ENCODE measurements around the gene TCN2. TPM values are rescaled to one million over a fixed set of nuclear protein-coding genes. Genes with fewer than 3 reads are reported as not detected.
"Not testable (repeated sequence)": the region's sequence is repeated elsewhere in the genome, so short reads cannot be mapped to it uniquely, and the experiment has no call there.

The TCN2 gene
- total RNA-seq, 4 donors from 2014 or later, result 38.2 to 56.1 (median 43.8) TPM

DNA sequence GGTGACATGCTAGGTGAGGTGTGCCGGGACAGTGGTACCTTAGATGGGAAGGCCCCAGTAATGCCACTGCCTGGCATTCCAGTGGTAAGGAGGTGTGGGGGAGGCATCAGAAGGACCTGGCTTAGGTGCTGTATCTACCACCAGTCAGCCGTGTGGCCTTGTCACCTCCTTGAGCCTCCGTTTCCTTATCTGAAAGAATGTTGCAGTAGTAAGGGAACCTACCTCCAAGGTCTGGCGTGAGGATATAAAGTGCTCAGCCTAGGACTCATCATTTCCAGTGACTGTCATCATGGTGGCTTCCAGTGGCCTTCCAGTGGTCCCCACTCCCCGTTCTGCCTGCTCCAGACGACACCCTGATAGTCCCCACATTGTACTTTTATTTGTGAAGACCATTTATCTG is 67.5 kb downstream of the TCN2 start:
- Histone ChIP-seq H3K36me3 (no peaks in the 10 kb centered on the region), H3K4me3 (no peak overlapping the region), H3K4me1 (peaks cover 0 to 7% (median 0%) of the 10 kb centered on the region in 4 donors), H3K27ac (no peak overlapping the region), H3K9me3 (no peaks in the 10 kb centered on the region), H3K27me3 (no peaks in the 10 kb centered on the region)
- 79 to 93% methylated on average over 6 of the region's 6 CpGs for WGBS, 2 donors
- no peak for DNase-seq (ENCODE audit: low spot score in 2 of 2)
- TF ChIP-seq POLR2A (IDR thresholded peaks at IDR 0.05), result no peak
- TF ChIP-seq, protein P1, sequence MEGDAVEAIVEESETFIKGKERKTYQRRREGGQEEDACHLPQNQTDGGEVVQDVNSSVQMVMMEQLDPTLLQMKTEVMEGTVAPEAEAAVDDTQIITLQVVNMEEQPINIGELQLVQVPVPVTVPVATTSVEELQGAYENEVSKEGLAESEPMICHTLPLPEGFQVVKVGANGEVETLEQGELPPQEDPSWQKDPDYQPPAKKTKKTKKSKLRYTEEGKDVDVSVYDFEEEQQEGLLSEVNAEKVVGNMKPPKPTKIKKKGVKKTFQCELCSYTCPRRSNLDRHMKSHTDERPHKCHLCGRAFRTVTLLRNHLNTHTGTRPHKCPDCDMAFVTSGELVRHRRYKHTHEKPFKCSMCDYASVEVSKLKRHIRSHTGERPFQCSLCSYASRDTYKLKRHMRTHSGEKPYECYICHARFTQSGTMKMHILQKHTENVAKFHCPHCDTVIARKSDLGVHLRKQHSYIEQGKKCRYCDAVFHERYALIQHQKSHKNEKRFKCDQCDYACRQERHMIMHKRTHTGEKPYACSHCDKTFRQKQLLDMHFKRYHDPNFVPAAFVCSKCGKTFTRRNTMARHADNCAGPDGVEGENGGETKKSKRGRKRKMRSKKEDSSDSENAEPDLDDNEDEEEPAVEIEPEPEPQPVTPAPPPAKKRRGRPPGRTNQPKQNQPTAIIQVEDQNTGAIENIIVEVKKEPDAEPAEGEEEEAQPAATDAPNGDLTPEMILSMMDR (IDR thresholded peaks at IDR 0.05), result no peak
- no peak for TF ChIP-seq EP300 (IDR thresholded peaks at IDR 0.05)

DNA sequence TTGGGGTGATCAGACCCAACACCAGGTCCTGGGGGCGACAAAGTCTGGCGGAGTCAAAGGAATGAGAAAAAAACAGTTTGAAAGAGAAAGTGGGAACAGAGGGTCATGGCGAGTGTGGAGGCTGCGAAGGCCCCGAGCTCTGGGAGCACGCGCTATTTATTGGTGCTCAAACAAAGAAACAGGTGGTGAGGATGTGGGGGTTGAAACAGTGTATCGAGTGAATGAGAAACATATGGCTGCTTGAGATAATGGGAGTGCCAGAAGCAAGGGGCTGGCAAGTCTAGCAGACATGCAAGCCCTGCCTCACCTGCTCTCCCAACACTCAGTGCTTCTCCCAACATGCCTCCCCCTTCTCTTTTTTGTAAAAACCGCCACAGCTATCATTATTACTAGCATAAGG is 68.5 kb downstream of the TCN2 start:
- H3K36me3 ChIP-seq, result no peaks in the 10 kb centered on the region

DNA sequence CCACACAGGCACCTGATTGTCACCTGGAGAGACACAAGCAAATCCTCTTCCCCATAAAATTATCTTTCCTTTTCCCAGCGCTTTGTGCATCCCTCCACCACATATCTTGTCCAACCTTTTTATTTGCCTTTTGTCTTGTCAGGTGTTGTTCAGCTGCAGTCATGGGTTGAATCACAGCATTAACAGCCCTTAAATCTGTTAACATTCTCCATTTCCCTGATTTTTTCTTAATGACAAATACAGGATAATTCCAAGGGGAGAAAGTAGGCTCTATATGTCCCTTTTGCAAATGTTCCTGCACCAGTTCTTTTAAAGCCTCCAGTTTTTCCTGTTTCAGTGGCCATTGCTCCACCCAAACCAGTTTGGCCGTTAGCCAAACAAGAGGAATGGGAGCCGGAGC is 69.6 kb downstream of the TCN2 start:
- DNase-seq (ENCODE audit: low spot score in 2 of 2); H3K4me3 ChIP-seq; H3K9me3 ChIP-seq; H3K4me1 ChIP-seq; H3K36me3 ChIP-seq; H3K27me3 ChIP-seq; H3K27ac ChIP-seq: not testable (repeated sequence)
- WGBS, 2 donors, result 72 to 80% methylated on average over 3 of the region's 3 CpGs

More for the DNA sequence above, 68.5 kb downstream of the TCN2 start:
- peaks cover 0 to 10% (median 0%) of the 10 kb centered on the region in 4 donors for H3K4me1 ChIP-seq
- DNase-seq (ENCODE audit: low spot score in 2 of 2), result no peak
- H3K9me3 ChIP-seq, result no peaks in the 10 kb centered on the region
- H3K27me3 ChIP-seq, result no peaks in the 10 kb centered on the region
- no peak for TF ChIP-seq POLR2A (IDR thresholded peaks at IDR 0.05)
- TF ChIP-seq, protein P1 (IDR thresholded peaks at IDR 0.05), result no peak
- TF ChIP-seq EP300 (IDR thresholded peaks at IDR 0.05), result no peak
- 63 to 64% methylated on average over 9 of the region's 9 CpGs for WGBS, 2 donors
- H3K4me3 ChIP-seq, result no peak overlapping the region
- H3K27ac ChIP-seq, result no peak overlapping the region

Other genes with a start within 250 kb of the TCN2 start
- gene RNF215, start 219.8 kb upstream of the TCN2 start, total RNA-seq, result 10 to 100 TPM; 19.9 to 42.4 (median 25.2) TPM
- 10 to 100 TPM; 10.0 to 29.1 (median 12.4) TPM for gene SEC14L2, start 210.2 kb upstream of the TCN2 start, total RNA-seq
- gene MTFP1, start 181.4 kb upstream of the TCN2 start, total RNA-seq, result 10 to 100 TPM in 2 of 4 donors, 1 to 10 TPM in 2; 2.2 to 12.7 (median 7.3) TPM
- not detected for gene SEC14L3, start 135.2 kb upstream of the TCN2 start, total RNA-seq
- gene SEC14L4, start 101.5 kb upstream of the TCN2 start, total RNA-seq, result under 1 TPM in 1 of 4 donors, not detected in 3; 0.30 TPM
- 1 to 10 TPM in 1 of 4 donors, under 1 TPM in 3; 0.21 to 3.3 (median 0.94) TPM for gene SEC14L6, start 60.4 kb upstream of the TCN2 start, total RNA-seq
- gene GAL3ST1, start 32.5 kb upstream of the TCN2 start, total RNA-seq, result 10 to 100 TPM; 17.4 to 22.2 (median 18.8) TPM
- gene PES1, start 15.3 kb upstream of the TCN2 start, total RNA-seq, result 10 to 100 TPM; 53.9 to 74.7 (median 70.3) TPM
- gene SLC35E4, start 28.6 kb downstream of the TCN2 start, total RNA-seq, result 10 to 100 TPM in 1 of 4 donors, 1 to 10 TPM in 3; 6.1 to 15.0 (median 7.3) TPM
- 10 to 100 TPM in 3 of 4 donors, 1 to 10 TPM in 1; 8.8 to 12.0 (median 10.4) TPM for gene DUSP18, start 60.7 kb downstream of the TCN2 start, total RNA-seq
- gene OSBP2, start 87.7 kb downstream of the TCN2 start, total RNA-seq, result 1 to 10 TPM in 3 of 4 donors, under 1 TPM in 1; 0.66 to 2.4 (median 1.6) TPM

Measured in tibial nerve (tissue), 4 donors.